Cardiac muscle cell (in vitro differentiated cells and primary cell): ENCODE measurements around the gene NEK1. TPM values are rescaled to one million over a fixed set of nuclear protein-coding genes. Genes with fewer than 3 reads are reported as not detected.
"Not testable (repeated sequence)": the region's sequence is repeated elsewhere in the genome, so short reads cannot be mapped to it uniquely, and the experiment has no call there.

Source experiments
- DNase-seq, 2 donors: peaks; one replicate each; pipeline versions ENCODE4 v3.0.0 to v3.0.0-alpha.2; 2010 to 2017; ENCODE audit warnings: low read depth in 1 of 2, low spot score in 1 of 2
- H3K27ac ChIP-seq: fragments of 200-600 bp; sonication (generic); 2 replicates; pipeline ENCODE4 v1.5.1; 2016
- H3K27me3 ChIP-seq: fragments of 200-600 bp; sonication (generic); 2 replicates; pipeline ENCODE4 v1.6.0; 2016; ENCODE audit warnings: control low read depth
- H3K36me3 ChIP-seq: fragments of 200-600 bp; sonication (generic); 2 replicates; pipeline ENCODE4 v1.5.1; 2016; ENCODE audit warnings: control low read depth
- H3K4me1 ChIP-seq: fragments of 200-600 bp; sonication (generic); 2 replicates; pipeline ENCODE4 v1.8.1; 2017; ENCODE audit warnings: low read depth, mild to moderate bottlenecking, mixed run types
- H3K4me3 ChIP-seq: fragments of 200-600 bp; sonication (generic); 2 replicates; pipeline ENCODE4 v1.5.1; 2016; ENCODE audit warnings: mild to moderate bottlenecking
- H3K9me3 ChIP-seq: fragments of 200-600 bp; sonication (generic); 2 replicates; pipeline ENCODE4 v1.5.1; 2017; ENCODE audit warnings: low read depth, mild to moderate bottlenecking, control low read depth
- polyA plus RNA-seq: library from polyadenylated mRNA; unstranded; fragments of >200 nt; fragmentation: Nextera tagmentation; extraction: Ambion mirVana; gene quantifications from 2 replicates; pipeline ENCODE4 v1.2.1, GENCODE V29; 2016
- total RNA-seq: library from RNA; depleted of rRNA; stranded (reverse); fragments of >200 nt; gene quantifications from 2 replicates; pipeline ENCODE4 v1.2.3, GENCODE V29; 2016
- TF ChIP-seq, protein P1 (sequence below): IDR thresholded peaks from 2 replicates; pipeline ENCODE4 v1.5.1; 2012; ENCODE audit warnings: low read depth, mild to moderate bottlenecking, low read length

Gene NEK1
- total and polyA plus RNA-seq, 2 experiments from 2014 or later = 11.3 to 17.0 TPM

DNA sequence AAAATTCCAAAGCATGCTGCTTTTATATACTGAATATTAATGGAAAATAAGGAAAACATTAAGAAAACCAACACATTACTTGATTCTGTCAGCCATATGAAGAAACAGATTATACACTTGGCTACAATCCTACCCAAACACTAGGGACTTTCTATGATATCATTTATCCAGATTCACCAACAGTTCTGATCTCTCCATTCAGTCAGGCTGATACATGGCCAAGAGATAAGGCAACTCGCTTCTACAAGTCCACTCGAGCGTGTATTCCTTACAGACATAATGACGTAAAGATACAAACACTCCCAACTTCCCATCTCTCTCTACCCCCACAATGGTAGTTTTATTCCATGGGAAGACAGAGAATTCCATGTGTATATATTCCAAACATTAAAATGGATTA is 44.5 kb downstream of the NEK1 start:
- Histone ChIP-seq H3K9me3 (no peaks in the 10 kb centered on the region), H3K36me3 (no peaks in the 10 kb centered on the region), H3K27me3 (no peaks in the 10 kb centered on the region), H3K27ac (no peak overlapping the region), H3K4me1 (no peaks in the 10 kb centered on the region), H3K4me3 (no peak overlapping the region)
- peak in 1 of 2 donors; percentile 16 for DNase-seq
- TF ChIP-seq, protein P1, sequence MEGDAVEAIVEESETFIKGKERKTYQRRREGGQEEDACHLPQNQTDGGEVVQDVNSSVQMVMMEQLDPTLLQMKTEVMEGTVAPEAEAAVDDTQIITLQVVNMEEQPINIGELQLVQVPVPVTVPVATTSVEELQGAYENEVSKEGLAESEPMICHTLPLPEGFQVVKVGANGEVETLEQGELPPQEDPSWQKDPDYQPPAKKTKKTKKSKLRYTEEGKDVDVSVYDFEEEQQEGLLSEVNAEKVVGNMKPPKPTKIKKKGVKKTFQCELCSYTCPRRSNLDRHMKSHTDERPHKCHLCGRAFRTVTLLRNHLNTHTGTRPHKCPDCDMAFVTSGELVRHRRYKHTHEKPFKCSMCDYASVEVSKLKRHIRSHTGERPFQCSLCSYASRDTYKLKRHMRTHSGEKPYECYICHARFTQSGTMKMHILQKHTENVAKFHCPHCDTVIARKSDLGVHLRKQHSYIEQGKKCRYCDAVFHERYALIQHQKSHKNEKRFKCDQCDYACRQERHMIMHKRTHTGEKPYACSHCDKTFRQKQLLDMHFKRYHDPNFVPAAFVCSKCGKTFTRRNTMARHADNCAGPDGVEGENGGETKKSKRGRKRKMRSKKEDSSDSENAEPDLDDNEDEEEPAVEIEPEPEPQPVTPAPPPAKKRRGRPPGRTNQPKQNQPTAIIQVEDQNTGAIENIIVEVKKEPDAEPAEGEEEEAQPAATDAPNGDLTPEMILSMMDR = no peak

DNA sequence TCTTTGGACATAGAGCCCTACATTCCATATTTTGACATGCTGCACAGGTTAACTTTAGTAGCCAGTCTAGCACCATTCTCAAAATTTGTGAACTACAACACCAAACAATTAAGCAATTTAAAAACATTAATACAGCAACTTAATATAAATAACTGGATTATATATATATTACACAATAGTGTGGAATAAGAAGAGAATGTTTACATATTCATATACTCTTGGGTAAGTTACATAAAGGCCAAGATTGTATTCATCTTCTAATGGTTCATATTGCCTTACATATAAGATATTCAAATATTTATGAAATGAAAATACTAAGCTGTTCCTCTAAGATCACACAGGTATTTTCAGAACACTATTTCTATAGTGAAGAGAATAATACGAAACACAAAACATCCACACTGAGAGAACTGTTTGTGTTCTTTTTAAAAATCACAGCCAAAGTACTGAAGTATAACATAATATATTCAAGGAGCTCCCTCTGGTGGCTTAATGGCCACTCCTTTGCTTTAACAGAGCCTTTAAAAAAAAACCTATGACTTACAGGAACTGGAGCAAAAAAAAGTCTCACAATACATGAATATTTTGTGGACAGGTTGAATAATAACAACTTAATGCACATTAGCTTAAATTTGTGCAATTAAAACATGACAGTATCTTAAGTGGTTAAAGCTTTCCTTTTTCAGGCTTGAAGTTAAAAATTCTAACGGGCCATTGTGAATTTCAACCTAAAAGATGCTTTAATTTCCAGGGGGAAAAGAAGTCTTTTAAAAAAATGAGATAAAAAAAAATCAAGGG is 46.2 kb downstream of the NEK1 start:
- H3K9me3 ChIP-seq = no peaks in the 10 kb centered on the region
- no peaks in the 10 kb centered on the region for H3K4me1 ChIP-seq
- no peaks in the 10 kb centered on the region for H3K27me3 ChIP-seq
- no peaks in the 10 kb centered on the region for H3K36me3 ChIP-seq
- TF ChIP-seq, protein P1 = peak; percentile 71
- H3K27ac ChIP-seq = no peak overlapping the region
- no peak overlapping the region for H3K4me3 ChIP-seq
- peak; percentile 74 for DNase-seq

DNA sequence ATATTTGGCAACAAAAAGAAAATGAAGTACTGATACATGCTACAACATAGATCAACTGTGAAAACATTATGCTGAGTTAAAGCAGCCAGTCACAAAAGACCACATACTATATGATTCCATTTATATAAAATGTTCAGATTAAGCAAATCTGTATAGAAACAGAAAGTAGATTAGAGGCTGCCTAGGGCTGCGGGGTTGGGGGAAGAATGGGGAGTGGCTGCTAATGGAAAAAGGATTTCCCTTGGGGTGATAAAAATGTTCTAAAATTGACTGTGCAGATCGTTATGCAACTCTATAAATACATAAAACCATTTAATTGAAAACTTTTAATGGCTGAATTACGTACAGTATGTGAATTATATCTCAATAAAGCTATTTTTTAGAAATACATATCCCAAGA is 46.8 kb downstream of the NEK1 start:
- H3K36me3 ChIP-seq = no peaks in the 10 kb centered on the region
- H3K27ac ChIP-seq = no peak overlapping the region
- H3K4me1 ChIP-seq = no peaks in the 10 kb centered on the region
- no peak overlapping the region for H3K4me3 ChIP-seq
- no peaks in the 10 kb centered on the region for H3K9me3 ChIP-seq
- H3K27me3 ChIP-seq = no peaks in the 10 kb centered on the region
- TF ChIP-seq, protein P1 = no peak
- DNase-seq = no peak

DNA sequence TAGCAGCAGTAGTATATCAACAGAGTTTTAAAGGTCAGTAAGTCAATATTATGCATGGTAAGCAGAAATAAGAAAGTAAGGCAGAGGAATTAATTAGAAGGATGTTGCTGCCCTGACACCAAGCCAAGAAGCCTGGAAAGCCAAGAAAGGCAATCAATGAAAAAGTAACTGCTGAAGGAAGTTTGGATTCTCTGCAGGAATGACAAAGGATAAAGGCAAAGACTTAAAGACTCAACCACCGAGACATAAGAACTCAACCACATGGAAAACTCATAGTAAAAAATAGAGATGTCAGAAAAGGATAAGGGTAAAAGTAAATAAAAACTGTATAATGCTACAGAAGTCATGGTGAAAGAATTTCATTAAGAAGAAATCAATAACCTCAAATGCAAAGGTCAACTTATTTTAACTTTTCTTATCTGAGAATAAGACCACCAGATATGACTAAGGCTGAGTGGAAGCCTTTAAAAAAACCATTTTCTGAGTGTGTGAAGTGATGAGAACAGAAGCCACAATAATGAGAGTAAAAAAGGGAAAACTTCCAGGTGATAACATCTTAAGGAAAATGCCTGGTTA is 55.2 kb downstream of the NEK1 start:
- TF ChIP-seq, protein P1 = no peak
- Histone ChIP-seq H3K9me3 (no peaks in the 10 kb centered on the region), H3K27me3 (no peaks in the 10 kb centered on the region), H3K4me1 (no peaks in the 10 kb centered on the region), H3K36me3 (peaks cover 22% of the 10 kb centered on the region), H3K27ac (peak overlapping the region; percentile 16), H3K4me3 (no peak overlapping the region)
- DNase-seq = no peak

DNA sequence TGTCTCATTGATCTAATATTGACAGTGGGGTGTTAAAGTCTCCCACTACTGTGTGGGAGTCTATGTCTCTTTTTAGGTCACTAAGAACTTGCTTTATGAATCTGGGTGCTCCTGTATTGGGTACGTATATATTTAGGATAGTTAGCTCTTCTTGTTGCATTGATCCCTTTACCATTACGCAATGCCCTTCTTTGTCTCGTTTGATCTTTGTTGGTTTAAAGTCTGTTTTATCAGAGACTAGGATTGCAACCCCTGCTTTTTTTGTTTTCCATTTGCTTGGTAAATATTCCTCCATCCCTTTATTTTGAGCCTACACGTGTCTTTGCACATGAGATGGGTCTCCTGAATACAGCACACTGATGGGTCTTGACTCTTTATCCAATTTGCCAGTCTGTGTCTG is 65.8 kb downstream of the NEK1 start:
- H3K36me3 ChIP-seq = not testable (repeated sequence)

DNA sequence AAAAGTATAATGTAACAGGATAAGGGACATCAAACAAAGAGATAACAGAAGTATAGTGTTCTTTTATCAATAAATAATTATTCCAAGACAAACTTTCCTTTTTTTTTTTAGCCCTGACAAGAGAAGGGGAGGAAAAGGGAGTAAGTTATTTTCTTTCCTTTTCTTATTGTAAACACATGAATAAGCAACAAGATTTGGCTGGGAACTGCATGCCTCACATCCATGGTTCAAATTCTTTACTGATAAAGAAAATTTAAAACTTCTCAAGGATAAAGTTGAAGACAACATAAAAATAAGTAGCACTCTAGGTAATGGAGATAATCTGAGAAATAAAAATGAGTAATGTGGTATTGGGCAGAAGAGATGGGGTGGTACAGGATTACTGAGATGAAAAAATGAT is 71.6 kb downstream of the NEK1 start:
- H3K27ac ChIP-seq = no peak overlapping the region
- H3K27me3 ChIP-seq = no peaks in the 10 kb centered on the region
- TF ChIP-seq, protein P1 = no peak

More for the DNA sequence above, 65.8 kb downstream of the NEK1 start:
- DNase-seq, H3K27me3 ChIP-seq, H3K4me1 ChIP-seq, H3K9me3 ChIP-seq, H3K27ac ChIP-seq, H3K4me3 ChIP-seq: not testable (repeated sequence)

More for the DNA sequence above, 71.6 kb downstream of the NEK1 start:
- no peaks in the 10 kb centered on the region for H3K4me1 ChIP-seq
- H3K9me3 ChIP-seq = no peaks in the 10 kb centered on the region
- H3K4me3 ChIP-seq = no peak overlapping the region
- DNase-seq = peak in 1 of 2 donors; percentile 6
- peaks cover 4% of the 10 kb centered on the region for H3K36me3 ChIP-seq
